Gastrocnemius medialis (tissue), 4 donors: ENCODE measurements around the gene HMCN1. TPM values are rescaled to one million over a fixed set of nuclear protein-coding genes. Genes with fewer than 3 reads are reported as not detected.

ENCODE experiments used
- ATAC-seq, 2 donors: fragments of 150-250 bp; one replicate each; pipeline ENCODE4 v1.9.1; 2016
- DNase-seq, 2 donors: peaks; one replicate each; pipeline ENCODE4 v3.0.0-alpha.2; 2019
- H3K27ac ChIP-seq, 4 donors: fragments of 200-600 bp; sonication (generic); 1 replicate in 1 of 4; 2 replicates in 3 of 4; pipeline ENCODE4 v1.5.1; 2016 to 2018; ENCODE audit warnings: mild to moderate bottlenecking in 2 of 4, moderate library complexity in 1 of 4
- H3K27me3 ChIP-seq, 3 donors: fragments of 200-600 bp; sonication (generic) in 2 of 3; 1 replicate in 1 of 3; 2 replicates in 2 of 3; pipeline versions ENCODE4 v1.5.1 to v1.6.0; 2016 to 2019; ENCODE audit warnings: mild to moderate bottlenecking in 1 of 3, moderate library complexity in 1 of 3
- H3K36me3 ChIP-seq, 2 donors: fragments of 200-600 bp; sonication (generic) in 1 of 2; one replicate each; pipeline ENCODE4 v1.5.1; 2017 to 2018
- H3K4me1 ChIP-seq, 2 donors: fragments of 200-600 bp; sonication (generic) in 1 of 2; one replicate each; pipeline ENCODE4 v1.5.1; 2016 to 2017; ENCODE audit warnings: mild to moderate bottlenecking in 2 of 2
- H3K4me3 ChIP-seq, 4 donors: fragments of 200-600 bp; sonication (generic) in 3 of 4; 1 replicate in 1 of 4; 2 replicates in 3 of 4; pipeline ENCODE4 v1.5.1; 2016 to 2019; ENCODE audit warnings: mild to moderate bottlenecking in 2 of 4
- H3K9me3 ChIP-seq, 3 donors: fragments of 200-600 bp; sonication (generic) in 2 of 3; 1 replicate in 1 of 3; 2 replicates in 2 of 3; pipeline ENCODE4 v1.5.1; 2016 to 2019
- CTCF ChIP-seq, 5 experiments: fragments of 450-650 bp in 3 of 5; fragments of 200-600 bp in 2 of 5; sonication (generic) in 2 of 5; IDR thresholded peaks in 4 of 5; conservative IDR thresholded peaks in 1 of 5; 1 replicate in 4 of 5; 2 replicates in 1 of 5; pipeline ENCODE4 v1.5.1; 2016 to 2019; ENCODE audit warnings: antibody characterized with exemption in 5 of 5, mild to moderate bottlenecking in 3 of 5, moderate library complexity in 3 of 5
- POLR2A ChIP-seq, 2 donors: fragments of 450-650 bp; IDR thresholded peaks; one replicate each; pipeline ENCODE4 v1.6.1; 2017; ENCODE audit warnings: antibody characterized with exemption in 2 of 2, mild to moderate bottlenecking in 2 of 2, moderate library complexity in 2 of 2
- in situ Hi-C, 4 donors: fragments of 200-750 bp; cut with MboI; loops; one replicate each; pipeline versions ENCODE4 v1.15.0 to v1.8.0; 2017; ENCODE audit warnings: low sequenced_read_pairs in 4 of 4
- intact Hi-C: fragments of 100-400 bp; cut with DNase I; formaldehyde crosslinking; loops from one replicate; pipeline ENCODE4 v1.15.1; 2023; ENCODE audit warnings: low total_unique reads
- total RNA-seq, 4 donors: library from RNA; depleted of rRNA; stranded (reverse); fragments of >200 nt; gene quantifications; one replicate each; pipeline versions ENCODE4 v1.1.0 to v1.2.3, GENCODE V29; 2016

HMCN1 gene
- total RNA-seq, 4 donors from 2014 or later, result 2.6 to 7.5 (median 5.1) TPM

- no peak for ATAC-seq
- H3K4me3 ChIP-seq, result no peak overlapping the region
Measured at GRCh38 chr1:186139701-186140100, 405.5 kb downstream of the HMCN1 start.

GRCh38 chr1:186142159-186142558 lies 408.0 kb downstream of the HMCN1 start:
- Histone ChIP-seq H3K27me3 (no peaks in the 10 kb centered on the region), H3K4me1 (no peaks in the 10 kb centered on the region), H3K27ac (no peak overlapping the region), H3K36me3 (peaks cover 0 to 6% of the 10 kb centered on the region in 2 donors), H3K4me3 (no peak overlapping the region), H3K9me3 (no peaks in the 10 kb centered on the region)
- in situ Hi-C loops (no loop called here), intact Hi-C loops (no loop called here)
- no peak for TF ChIP-seq POLR2A (IDR thresholded peaks at IDR 0.05)
- DNase-seq (no peak), ATAC-seq (no peak)

More at GRCh38 chr1:186139701-186140100, 405.5 kb downstream of the HMCN1 start:
- no peak for DNase-seq
- intact Hi-C loops (no loop called here), in situ Hi-C loops (no loop called here)
- no peaks in the 10 kb centered on the region for H3K4me1 ChIP-seq
- no peaks in the 10 kb centered on the region for H3K9me3 ChIP-seq
- no peak for TF ChIP-seq POLR2A (IDR thresholded peaks at IDR 0.05)
- no peak for TF ChIP-seq CTCF (IDR thresholded peaks at IDR 0.05 in 4 of 5, conservative IDR thresholded peaks at IDR 0.05 in 1 of 5)
- H3K27ac ChIP-seq, result no peak overlapping the region
- H3K36me3 ChIP-seq, result no peaks in the 10 kb centered on the region
- H3K27me3 ChIP-seq, result no peaks in the 10 kb centered on the region

- intact Hi-C loops (no loop called here), in situ Hi-C loops (no loop called here)
- ATAC-seq, result no peak
- Histone ChIP-seq H3K4me1 (no peaks in the 10 kb centered on the region), H3K36me3 (peaks cover 0 to 6% of the 10 kb centered on the region in 2 donors), H3K27me3 (no peaks in the 10 kb centered on the region), H3K9me3 (no peaks in the 10 kb centered on the region), H3K27ac (no peak overlapping the region), H3K4me3 (no peak overlapping the region)
- no peak for DNase-seq
- no peak for TF ChIP-seq POLR2A (IDR thresholded peaks at IDR 0.05)
- TF ChIP-seq CTCF (IDR thresholded peaks at IDR 0.05 in 4 of 5, conservative IDR thresholded peaks at IDR 0.05 in 1 of 5), result no peak
Measured at GRCh38 chr1:186142916-186143315, 408.7 kb downstream of the HMCN1 start.

GRCh38 chr1:186143481-186143880 lies 409.3 kb downstream of the HMCN1 start:
- intact Hi-C loops, result no loop called here
- Histone ChIP-seq H3K4me1 (no peaks in the 10 kb centered on the region), H3K4me3 (no peak overlapping the region), H3K9me3 (no peaks in the 10 kb centered on the region), H3K27me3 (no peaks in the 10 kb centered on the region), H3K36me3 (peaks cover 0 to 6% of the 10 kb centered on the region in 2 donors), H3K27ac (no peak overlapping the region)
- TF ChIP-seq CTCF (IDR thresholded peaks at IDR 0.05 in 4 of 5, conservative IDR thresholded peaks at IDR 0.05 in 1 of 5) (no peak), POLR2A (IDR thresholded peaks at IDR 0.05) (no peak)
- DNase-seq (no peak), ATAC-seq (no peak)
- in situ Hi-C loops, result no loop called here

- Histone ChIP-seq H3K4me1 (no peaks in the 10 kb centered on the region), H3K27ac (no peak overlapping the region), H3K36me3 (peaks cover 0 to 6% of the 10 kb centered on the region in 2 donors), H3K4me3 (no peak overlapping the region), H3K27me3 (no peaks in the 10 kb centered on the region), H3K9me3 (no peaks in the 10 kb centered on the region)
- in situ Hi-C loops, result no loop called here
- TF ChIP-seq POLR2A (IDR thresholded peaks at IDR 0.05) (no peak), CTCF (IDR thresholded peaks at IDR 0.05 in 4 of 5, conservative IDR thresholded peaks at IDR 0.05 in 1 of 5) (no peak)
- DNase-seq, result no peak
- intact Hi-C loops, result no loop called here
- ATAC-seq, result no peak
Measured at GRCh38 chr1:186144505-186144904, 410.3 kb downstream of the HMCN1 start.
